ENCODE measurements around the gene APCDD1L.

The APCDD1L gene

DNA sequence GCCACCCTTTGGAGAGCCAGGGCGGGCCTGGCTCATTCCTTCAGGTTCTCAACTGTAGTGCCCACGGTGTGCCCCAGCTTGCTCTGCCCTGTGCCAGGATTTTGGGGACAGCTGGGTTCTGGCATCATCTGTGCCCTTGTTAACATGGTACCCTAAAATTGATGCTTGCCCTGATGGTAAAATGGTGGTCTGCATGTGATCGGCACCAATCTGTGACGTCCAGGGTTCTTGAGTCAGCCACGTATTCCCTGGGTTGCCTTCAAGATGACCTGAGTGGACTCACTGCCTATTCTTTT, 31.2 kb upstream of the APCDD1L start:
- H3K27ac ChIP-seq (replicated peaks): no peak overlapping the region
- peaks cover 3% of the 10 kb centered on the region for H3K27me3 ChIP-seq (ENCODE audit: insufficient read depth, poor library complexity, severe bottlenecking)
- no peak overlapping the region for H3K4me3 ChIP-seq (replicated peaks; ENCODE audit: insufficient read depth, low read length)
- no peak for DNase-seq (ENCODE audit: low read depth in 1 of 2, low spot score in 1 of 2)
- TF ChIP-seq SPI1 (IDR thresholded peaks at IDR 0.05; ENCODE audit: borderline replicate concordance, low read depth) (no peak), CTCF (IDR thresholded peaks at IDR 0.05; ENCODE audit: insufficient read depth, low read length) (no peak), POLR2AphosphoS5 (IDR thresholded peaks at IDR 0.05; ENCODE audit: low read depth) (no peak), GABPA (IDR thresholded peaks at IDR 0.05; ENCODE audit: low read depth) (no peak)
- TF ChIP-seq, protein P1, sequence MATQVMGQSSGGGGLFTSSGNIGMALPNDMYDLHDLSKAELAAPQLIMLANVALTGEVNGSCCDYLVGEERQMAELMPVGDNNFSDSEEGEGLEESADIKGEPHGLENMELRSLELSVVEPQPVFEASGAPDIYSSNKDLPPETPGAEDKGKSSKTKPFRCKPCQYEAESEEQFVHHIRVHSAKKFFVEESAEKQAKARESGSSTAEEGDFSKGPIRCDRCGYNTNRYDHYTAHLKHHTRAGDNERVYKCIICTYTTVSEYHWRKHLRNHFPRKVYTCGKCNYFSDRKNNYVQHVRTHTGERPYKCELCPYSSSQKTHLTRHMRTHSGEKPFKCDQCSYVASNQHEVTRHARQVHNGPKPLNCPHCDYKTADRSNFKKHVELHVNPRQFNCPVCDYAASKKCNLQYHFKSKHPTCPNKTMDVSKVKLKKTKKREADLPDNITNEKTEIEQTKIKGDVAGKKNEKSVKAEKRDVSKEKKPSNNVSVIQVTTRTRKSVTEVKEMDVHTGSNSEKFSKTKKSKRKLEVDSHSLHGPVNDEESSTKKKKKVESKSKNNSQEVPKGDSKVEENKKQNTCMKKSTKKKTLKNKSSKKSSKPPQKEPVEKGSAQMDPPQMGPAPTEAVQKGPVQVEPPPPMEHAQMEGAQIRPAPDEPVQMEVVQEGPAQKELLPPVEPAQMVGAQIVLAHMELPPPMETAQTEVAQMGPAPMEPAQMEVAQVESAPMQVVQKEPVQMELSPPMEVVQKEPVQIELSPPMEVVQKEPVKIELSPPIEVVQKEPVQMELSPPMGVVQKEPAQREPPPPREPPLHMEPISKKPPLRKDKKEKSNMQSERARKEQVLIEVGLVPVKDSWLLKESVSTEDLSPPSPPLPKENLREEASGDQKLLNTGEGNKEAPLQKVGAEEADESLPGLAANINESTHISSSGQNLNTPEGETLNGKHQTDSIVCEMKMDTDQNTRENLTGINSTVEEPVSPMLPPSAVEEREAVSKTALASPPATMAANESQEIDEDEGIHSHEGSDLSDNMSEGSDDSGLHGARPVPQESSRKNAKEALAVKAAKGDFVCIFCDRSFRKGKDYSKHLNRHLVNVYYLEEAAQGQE (IDR thresholded peaks at IDR 0.05; ENCODE audit: insufficient replicate concordance, low read depth): no peak

DNA sequence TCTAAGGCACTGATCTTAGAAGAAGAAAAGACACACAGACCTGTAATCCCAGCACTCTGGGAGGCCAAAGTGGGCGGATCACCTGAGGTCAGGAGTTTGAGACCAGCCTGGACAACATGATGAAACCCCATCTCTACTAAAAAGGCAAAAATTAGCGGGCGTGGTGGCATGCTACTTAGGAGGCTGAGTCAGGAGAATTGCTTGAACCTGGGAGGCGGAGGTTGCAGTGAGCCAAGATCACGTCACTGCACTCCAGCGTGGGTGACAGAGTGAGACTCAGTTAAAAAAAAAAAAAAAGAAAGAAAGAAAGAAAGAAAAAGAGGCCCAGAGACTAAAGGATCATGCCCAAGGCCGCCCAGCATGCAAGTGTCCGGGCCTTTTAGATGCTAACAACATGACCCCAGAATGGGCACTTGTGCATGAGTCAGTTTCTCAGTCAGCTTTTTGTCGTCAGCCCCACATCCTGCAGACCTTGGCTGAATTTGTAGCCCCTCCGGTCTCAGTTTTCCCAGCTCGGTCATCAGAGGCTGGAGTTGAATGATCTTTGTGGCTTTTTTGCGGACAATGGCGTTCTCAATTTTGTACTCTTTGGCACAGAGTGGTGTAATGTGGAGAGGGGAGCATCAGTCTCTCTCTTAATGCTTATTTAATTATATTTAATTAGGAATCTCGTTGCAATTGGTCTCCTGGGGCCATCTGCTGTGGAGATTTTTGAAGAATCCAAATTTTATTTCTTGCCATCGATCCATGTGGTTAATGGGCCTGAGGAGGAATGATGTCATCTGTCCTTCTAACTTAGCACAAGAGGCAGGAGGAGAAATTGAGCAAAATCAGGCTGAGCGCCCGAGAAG, 30.6 kb upstream of the APCDD1L start:
- H3K4me3 ChIP-seq (replicated peaks; ENCODE audit: insufficient read depth, low read length): no peak overlapping the region
- no peak overlapping the region for H3K27ac ChIP-seq (replicated peaks)
- no peak for DNase-seq (ENCODE audit: low read depth in 1 of 2, low spot score in 1 of 2)
- TF ChIP-seq POLR2AphosphoS5 (IDR thresholded peaks at IDR 0.05; ENCODE audit: low read depth): no peak
- no peak for TF ChIP-seq CTCF (IDR thresholded peaks at IDR 0.05; ENCODE audit: insufficient read depth, low read length)
- TF ChIP-seq, protein P1 (IDR thresholded peaks at IDR 0.05; ENCODE audit: insufficient replicate concordance, low read depth): no peak
- TF ChIP-seq GABPA (IDR thresholded peaks at IDR 0.05; ENCODE audit: low read depth): no peak
- TF ChIP-seq SPI1 (IDR thresholded peaks at IDR 0.05; ENCODE audit: borderline replicate concordance, low read depth): no peak
- H3K27me3 ChIP-seq (ENCODE audit: insufficient read depth, poor library complexity, severe bottlenecking): peaks cover 3% of the 10 kb centered on the region

DNA sequence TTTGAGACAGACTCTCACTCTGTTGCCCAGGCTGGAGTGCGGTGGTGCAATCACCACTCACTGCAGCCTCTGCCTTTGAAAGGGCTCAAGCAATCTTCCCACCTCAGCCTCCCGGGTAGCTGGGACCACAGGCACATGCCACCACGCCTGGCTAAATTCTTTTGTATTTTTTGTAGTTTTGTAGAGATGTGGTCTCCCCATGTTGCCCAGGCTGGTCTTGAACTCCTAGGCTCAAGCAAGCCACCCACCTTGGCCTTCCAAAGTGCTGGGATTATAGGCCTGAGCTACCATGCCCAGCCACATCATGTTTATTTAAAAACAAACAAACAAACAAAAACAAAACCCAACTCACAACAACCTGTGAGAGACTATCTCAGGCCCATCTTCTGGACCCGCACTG, 29.7 kb upstream of the APCDD1L start:
- TF ChIP-seq, protein P1 (IDR thresholded peaks at IDR 0.05; ENCODE audit: insufficient replicate concordance, low read depth): no peak
- TF ChIP-seq CTCF (IDR thresholded peaks at IDR 0.05; ENCODE audit: insufficient read depth, low read length): no peak
- TF ChIP-seq SPI1 (IDR thresholded peaks at IDR 0.05; ENCODE audit: borderline replicate concordance, low read depth): no peak
- TF ChIP-seq GABPA (IDR thresholded peaks at IDR 0.05; ENCODE audit: low read depth): no peak
- no peak for TF ChIP-seq POLR2AphosphoS5 (IDR thresholded peaks at IDR 0.05; ENCODE audit: low read depth)
- no peak for DNase-seq (ENCODE audit: low read depth in 1 of 2, low spot score in 1 of 2)
- Histone ChIP-seq H3K27me3 (ENCODE audit: insufficient read depth, poor library complexity, severe bottlenecking) (peaks cover 3% of the 10 kb centered on the region), H3K4me3 (replicated peaks; ENCODE audit: insufficient read depth, low read length) (no peak overlapping the region), H3K27ac (replicated peaks) (no peak overlapping the region)

Data from HL-60 (cell line).